ENCODE data around the gene PRND. TPM values are rescaled to one million over a fixed set of nuclear protein-coding genes. Genes with fewer than 3 reads are reported as not detected.
A peak's percentile ranks its signal among the peaks of the same experiment; 100 is the strongest.

PRND gene
- 0.62 TPM for total RNA-seq

GRCh38 chr20:4721719-4722118 lies at the start of gene PRND:
TSS of gene PRND (plus strand) at chr20:4721909. CDS start at chr20:4724552, 2,643 bp downstream.
- DNase-seq (ENCODE audit: low spot score) (no peak), ATAC-seq (no peak)
- intact Hi-C loops (cut with DNase I), result loop anchor here (5.0 kb wide), 1 partner anchor 109 kb away; no protein-coding TSS in a partner anchor

GRCh38 chr20:4672948-4673347 lies 48.8 kb upstream of the PRND start:
- DNase-seq (ENCODE audit: low spot score) (no peak), ATAC-seq (no peak)
- intact Hi-C loops (cut with DNase I), result no loop called here

- intact Hi-C loops (cut with DNase I), result no loop called here
- DNase-seq (ENCODE audit: low spot score) (no peak), ATAC-seq (no peak)
Observed at GRCh38 chr20:4673371-4674001, 48.2 kb upstream of the PRND start.

GRCh38 chr20:4674672-4675071 lies 47.0 kb upstream of the PRND start:
- ATAC-seq (peak; percentile 75), DNase-seq (ENCODE audit: low spot score) (no peak)
- intact Hi-C loops (cut with DNase I), result no loop called here

- ATAC-seq (no peak), DNase-seq (ENCODE audit: low spot score) (no peak)
- intact Hi-C loops (cut with DNase I), result no loop called here
Observed at GRCh38 chr20:4677846-4678245, 43.9 kb upstream of the PRND start.

- intact Hi-C loops (cut with DNase I), result no loop called here
- ATAC-seq (no peak), DNase-seq (ENCODE audit: low spot score) (no peak)
Observed at GRCh38 chr20:4681401-4681800, 40.3 kb upstream of the PRND start.

GRCh38 chr20:4681991-4682401 lies 39.7 kb upstream of the PRND start:
- intact Hi-C loops (cut with DNase I), result no loop called here
- ATAC-seq (no peak), DNase-seq (ENCODE audit: low spot score) (no peak)

GRCh38 chr20:4682682-4683081 lies 39.0 kb upstream of the PRND start:
- intact Hi-C loops (cut with DNase I), result no loop called here
- DNase-seq (ENCODE audit: low spot score), result no peak
- no peak for ATAC-seq

GRCh38 chr20:4683261-4683660 lies 38.4 kb upstream of the PRND start:
- DNase-seq (ENCODE audit: low spot score) (no peak), ATAC-seq (no peak)
- intact Hi-C loops (cut with DNase I), result no loop called here

- intact Hi-C loops (cut with DNase I), result no loop called here
- ATAC-seq, result no peak
- no peak for DNase-seq (ENCODE audit: low spot score)
Observed at GRCh38 chr20:4684837-4685413, 36.8 kb upstream of the PRND start.

- DNase-seq (ENCODE audit: low spot score) (no peak), ATAC-seq (no peak)
- intact Hi-C loops (cut with DNase I), result no loop called here
Observed at GRCh38 chr20:4685923-4686221, 35.8 kb upstream of the PRND start.

- intact Hi-C loops (cut with DNase I), result no loop called here
- ATAC-seq (no peak), DNase-seq (ENCODE audit: low spot score) (no peak)
Observed at GRCh38 chr20:4688305-4688704, 33.4 kb upstream of the PRND start.

GRCh38 chr20:4689220-4689619 lies 32.5 kb upstream of the PRND start:
- intact Hi-C loops (cut with DNase I), result no loop called here
- DNase-seq (ENCODE audit: low spot score) (no peak), ATAC-seq (no peak)

- DNase-seq (ENCODE audit: low spot score), result no peak
- ATAC-seq, result no peak
- intact Hi-C loops (cut with DNase I), result no loop called here
Observed at GRCh38 chr20:4691753-4692152, 30.0 kb upstream of the PRND start.

GRCh38 chr20:4694076-4694475 lies 27.6 kb upstream of the PRND start:
- intact Hi-C loops (cut with DNase I), result no loop called here
- no peak for DNase-seq (ENCODE audit: low spot score)
- no peak for ATAC-seq

GRCh38 chr20:4697189-4697830 lies 24.4 kb upstream of the PRND start:
- no peak for ATAC-seq
- intact Hi-C loops (cut with DNase I), result no loop called here
- no peak for DNase-seq (ENCODE audit: low spot score)

- ATAC-seq (no peak), DNase-seq (ENCODE audit: low spot score) (no peak)
- intact Hi-C loops (cut with DNase I), result no loop called here
Observed at GRCh38 chr20:4697831-4698221, 23.9 kb upstream of the PRND start.

- DNase-seq (ENCODE audit: low spot score) (no peak), ATAC-seq (no peak)
- intact Hi-C loops (cut with DNase I), result no loop called here
Observed at GRCh38 chr20:4699216-4699615, 22.5 kb upstream of the PRND start.

- ATAC-seq (no peak), DNase-seq (ENCODE audit: low spot score) (no peak)
- intact Hi-C loops (cut with DNase I), result no loop called here
Observed at GRCh38 chr20:4699957-4700356, 21.8 kb upstream of the PRND start.

- DNase-seq (ENCODE audit: low spot score), result no peak
- ATAC-seq, result no peak
- intact Hi-C loops (cut with DNase I), result no loop called here
Observed at GRCh38 chr20:4702562-4703280, 19.0 kb upstream of the PRND start.

Measured in sciatic nerve (tissue), 2 donors.